22Rv1 (cell line): ENCODE results near the gene NME3.

Source experiments
- ZFX ChIP-seq: fragments of 450-650 bp; IDR thresholded peaks from 2 replicates; pipeline ENCODE4 v1.6.1; 2017; ENCODE audit warnings: antibody characterized with exemption, borderline replicate concordance
- TF ChIP-seq, protein P1 (sequence below): fragments of 450-650 bp; IDR thresholded peaks from 2 replicates; pipeline ENCODE4 v1.5.1; 2017; ENCODE audit warnings: mild to moderate bottlenecking

DNA sequence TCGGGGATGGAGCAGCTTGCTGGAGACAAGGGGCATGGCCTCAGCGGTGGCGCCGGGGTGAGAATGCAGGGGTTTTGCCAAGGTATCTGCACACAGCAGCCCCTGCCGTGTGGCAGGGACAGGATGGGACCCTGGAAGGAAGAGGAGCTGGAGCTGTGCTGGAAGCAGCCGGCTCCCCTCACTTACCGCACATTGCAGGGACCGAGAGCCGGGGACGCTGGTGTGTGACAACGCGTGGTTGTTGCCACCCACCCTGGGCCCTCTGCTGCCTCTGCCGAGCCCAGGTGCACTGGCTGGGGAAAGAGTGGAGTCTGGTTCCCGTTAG, 14.5 kb upstream of the NME3 start:
- TF ChIP-seq, protein P1, sequence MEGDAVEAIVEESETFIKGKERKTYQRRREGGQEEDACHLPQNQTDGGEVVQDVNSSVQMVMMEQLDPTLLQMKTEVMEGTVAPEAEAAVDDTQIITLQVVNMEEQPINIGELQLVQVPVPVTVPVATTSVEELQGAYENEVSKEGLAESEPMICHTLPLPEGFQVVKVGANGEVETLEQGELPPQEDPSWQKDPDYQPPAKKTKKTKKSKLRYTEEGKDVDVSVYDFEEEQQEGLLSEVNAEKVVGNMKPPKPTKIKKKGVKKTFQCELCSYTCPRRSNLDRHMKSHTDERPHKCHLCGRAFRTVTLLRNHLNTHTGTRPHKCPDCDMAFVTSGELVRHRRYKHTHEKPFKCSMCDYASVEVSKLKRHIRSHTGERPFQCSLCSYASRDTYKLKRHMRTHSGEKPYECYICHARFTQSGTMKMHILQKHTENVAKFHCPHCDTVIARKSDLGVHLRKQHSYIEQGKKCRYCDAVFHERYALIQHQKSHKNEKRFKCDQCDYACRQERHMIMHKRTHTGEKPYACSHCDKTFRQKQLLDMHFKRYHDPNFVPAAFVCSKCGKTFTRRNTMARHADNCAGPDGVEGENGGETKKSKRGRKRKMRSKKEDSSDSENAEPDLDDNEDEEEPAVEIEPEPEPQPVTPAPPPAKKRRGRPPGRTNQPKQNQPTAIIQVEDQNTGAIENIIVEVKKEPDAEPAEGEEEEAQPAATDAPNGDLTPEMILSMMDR: no peak
- TF ChIP-seq ZFX: no peak
